HCT116 (cell line): ENCODE measurements around the gene MUC4.

Source experiments
- ATF3 ChIP-seq: IDR thresholded peaks from 2 replicates; pipeline ENCODE4 v1.6.1; 2012
- FOSL1 ChIP-seq: IDR thresholded peaks from 2 replicates; pipeline ENCODE4 v1.6.1; 2012; ENCODE audit warnings: low read depth
- POLR2A ChIP-seq: IDR thresholded peaks from 2 replicates; pipeline ENCODE4 v1.7.0; 2011; ENCODE audit warnings: borderline replicate concordance; ENCODE audit not compliant: insufficient read depth, insufficient read length; ENCODE audit errors: extremely low read depth
- POLR2AphosphoS5 ChIP-seq: IDR thresholded peaks from 2 replicates; pipeline ENCODE4 v1.6.1; 2011; ENCODE audit warnings: mild to moderate bottlenecking, low read depth, low read length, moderate library complexity
- REST ChIP-seq: IDR thresholded peaks from 2 replicates; pipeline ENCODE4 v1.6.1; 2012; ENCODE audit warnings: low read depth
- TCF7L2 ChIP-seq: IDR thresholded peaks from 2 replicates; pipeline ENCODE4 v1.7.0; 2011; ENCODE audit warnings: borderline replicate concordance, inconsistent platforms; ENCODE audit not compliant: insufficient read depth, insufficient read length; ENCODE audit errors: extremely low read depth
- ZBTB33 ChIP-seq: IDR thresholded peaks from 2 replicates; pipeline ENCODE4 v1.6.1; 2011; ENCODE audit warnings: mild to moderate bottlenecking, low read length, moderate library complexity; ENCODE audit not compliant: insufficient replicate concordance; ENCODE audit errors: extremely low read depth
- TF ChIP-seq, protein P1 (sequence below), 3 experiments: fragments of 200-600 bp in 1 of 3; sonication (generic) in 1 of 3; IDR thresholded peaks in 2 of 3; conservative IDR thresholded peaks in 1 of 3; 2 replicates each; pipeline ENCODE4 v1.5.1; 2012 to 2017; ENCODE audit warnings: low read depth in 2 of 3, low read length in 2 of 3, antibody characterized with exemption in 1 of 3, borderline replicate concordance in 1 of 3, control low read depth in 1 of 3, mild to moderate bottlenecking in 1 of 3, mixed read lengths in 1 of 3, mixed run types in 1 of 3, moderate library complexity in 1 of 3; ENCODE audit not compliant: insufficient read depth in 1 of 3

DNA sequence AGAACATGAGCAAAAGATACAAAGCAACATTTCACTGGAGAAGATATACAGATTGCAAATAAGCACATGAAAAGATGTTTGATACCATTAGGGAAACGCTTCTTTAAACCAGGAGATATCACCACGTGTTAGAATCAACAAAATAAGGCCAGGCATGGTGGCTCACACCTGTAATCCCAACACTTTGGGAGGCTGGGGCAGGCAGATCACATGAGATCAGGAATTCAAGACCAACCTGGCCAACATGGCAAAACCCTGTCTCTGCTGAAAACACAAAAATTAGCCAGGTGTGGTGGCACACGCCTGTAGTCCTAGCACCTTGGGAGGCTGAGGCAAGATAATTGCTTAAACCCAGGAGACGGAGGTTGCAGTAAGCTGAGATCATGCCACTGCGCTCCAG is 111.4 kb downstream of the MUC4 start:
- TF ChIP-seq POLR2A (no peak), FOSL1 (no peak), POLR2AphosphoS5 (no peak), ATF3 (no peak), ZBTB33 (no peak), TCF7L2 (no peak), REST (no peak)
- TF ChIP-seq, protein P1, sequence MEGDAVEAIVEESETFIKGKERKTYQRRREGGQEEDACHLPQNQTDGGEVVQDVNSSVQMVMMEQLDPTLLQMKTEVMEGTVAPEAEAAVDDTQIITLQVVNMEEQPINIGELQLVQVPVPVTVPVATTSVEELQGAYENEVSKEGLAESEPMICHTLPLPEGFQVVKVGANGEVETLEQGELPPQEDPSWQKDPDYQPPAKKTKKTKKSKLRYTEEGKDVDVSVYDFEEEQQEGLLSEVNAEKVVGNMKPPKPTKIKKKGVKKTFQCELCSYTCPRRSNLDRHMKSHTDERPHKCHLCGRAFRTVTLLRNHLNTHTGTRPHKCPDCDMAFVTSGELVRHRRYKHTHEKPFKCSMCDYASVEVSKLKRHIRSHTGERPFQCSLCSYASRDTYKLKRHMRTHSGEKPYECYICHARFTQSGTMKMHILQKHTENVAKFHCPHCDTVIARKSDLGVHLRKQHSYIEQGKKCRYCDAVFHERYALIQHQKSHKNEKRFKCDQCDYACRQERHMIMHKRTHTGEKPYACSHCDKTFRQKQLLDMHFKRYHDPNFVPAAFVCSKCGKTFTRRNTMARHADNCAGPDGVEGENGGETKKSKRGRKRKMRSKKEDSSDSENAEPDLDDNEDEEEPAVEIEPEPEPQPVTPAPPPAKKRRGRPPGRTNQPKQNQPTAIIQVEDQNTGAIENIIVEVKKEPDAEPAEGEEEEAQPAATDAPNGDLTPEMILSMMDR (IDR thresholded peaks at IDR 0.05 in 2 of 3, conservative IDR thresholded peaks at IDR 0.05 in 1 of 3; ENCODE audit: borderline replicate concordance in 1 of 3, insufficient read depth in 1 of 3, low read depth in 2 of 3, low read length in 2 of 3), result no peak
